Measurements from ENCODE around the gene VPS26C.
"Not testable (repeated sequence)": the region's sequence is repeated elsewhere in the genome, so short reads cannot be mapped to it uniquely, and the experiment has no call there.

The VPS26C gene

GRCh38 chr21:37231249-37231645 lies 35.9 kb downstream of the VPS26C start:
- no peak for DNase-seq

- no peak for DNase-seq
Measured at GRCh38 chr21:37230632-37231248, 36.4 kb downstream of the VPS26C start.

- no peak for DNase-seq
Measured at GRCh38 chr21:37228003-37228400, 39.1 kb downstream of the VPS26C start.

GRCh38 chr21:37227071-37228002 lies 39.8 kb downstream of the VPS26C start:
- DNase-seq: no peak

- no peak for DNase-seq
Measured at GRCh38 chr21:37226041-37226920, 40.9 kb downstream of the VPS26C start.

GRCh38 chr21:37224861-37225839 lies 42.0 kb downstream of the VPS26C start:
- no peak for DNase-seq

- no peak for DNase-seq
Measured at GRCh38 chr21:37223804-37224345, 43.3 kb downstream of the VPS26C start.

- DNase-seq: not testable (repeated sequence)
Measured at GRCh38 chr21:37222248-37222647, 44.9 kb downstream of the VPS26C start.

GRCh38 chr21:37220981-37221664 lies 46.0 kb downstream of the VPS26C start:
- DNase-seq: peak; percentile 53 to 97 (median 86)

GRCh38 chr21:37220433-37220980 lies 46.6 kb downstream of the VPS26C start:
- peak in 26 of 56 donors; percentile 29 to 70 (median 44) for DNase-seq

GRCh38 chr21:37219761-37220432 lies 47.2 kb downstream of the VPS26C start:
- peak in 2 of 56 donors; percentile 31 to 34 for DNase-seq

- no peak for DNase-seq
Measured at GRCh38 chr21:37214952-37215351, 52.2 kb downstream of the VPS26C start.

GRCh38 chr21:37210799-37211198 lies 56.3 kb downstream of the VPS26C start:
- DNase-seq: no peak

GRCh38 chr21:37210130-37210529 lies 57.0 kb downstream of the VPS26C start:
- DNase-seq: no peak

- peak in 4 of 56 donors; percentile 9 to 19 (median 16) for DNase-seq
Measured at GRCh38 chr21:37208741-37209225, 58.4 kb downstream of the VPS26C start.

GRCh38 chr21:37208056-37208721 lies 58.9 kb downstream of the VPS26C start:
- peak in 54 of 56 donors; percentile 4 to 85 (median 56) for DNase-seq

- peak in 8 of 56 donors; percentile 6 to 36 (median 22) for DNase-seq
Measured at GRCh38 chr21:37207441-37208009, 59.6 kb downstream of the VPS26C start.

All from nucleus accumbens (tissue), 56 donors.